ENCODE measurements around the gene PEG3. TPM values are rescaled to one million over a fixed set of nuclear protein-coding genes. Genes with fewer than 3 reads are reported as not detected.

PEG3 gene
- total and polyA plus RNA-seq, 2 of the 4 experiments (the other 2 are of a cell fraction): not detected

DNA sequence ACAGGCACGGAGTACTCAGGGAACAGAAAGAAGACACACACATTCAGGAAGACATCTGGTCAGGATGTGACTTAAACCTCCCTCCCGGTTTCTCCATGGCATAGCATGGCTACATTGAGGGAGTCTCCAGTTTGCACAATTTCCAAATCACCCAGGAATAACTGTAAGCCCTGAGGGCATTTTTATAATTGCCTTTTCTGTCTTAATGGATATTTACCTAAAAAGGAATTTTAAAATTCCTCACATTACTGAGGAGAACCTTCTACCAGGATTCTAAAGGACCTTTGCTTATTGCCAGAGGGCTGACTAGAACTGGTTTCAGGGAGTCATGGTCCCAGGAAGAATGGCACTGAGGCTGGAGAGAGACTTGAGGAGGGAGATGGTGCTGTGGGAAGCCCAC lies 21.4 kb downstream of the PEG3 start:
- no CpG with 5 or more reads among the region's 2 CpGs for WGBS, 2 experiments (ENCODE audit: extremely low coverage in 2 of 2, insufficient read length in 1 of 2)
- no peak overlapping the region for H3K56ac ChIP-seq (ENCODE audit: extremely low read depth, insufficient read depth, low read length)
- H4K20me1 ChIP-seq (ENCODE audit: insufficient read depth, low read length): no peaks in the 10 kb centered on the region
- H3K27ac ChIP-seq (ENCODE audit: insufficient read depth, low read length): no peak overlapping the region
- H4K8ac ChIP-seq (ENCODE audit: low read depth in 2 of 2, low read length in 2 of 2): no peak overlapping the region
- no peak overlapping the region for H2BK20ac ChIP-seq (ENCODE audit: low read depth, low read length)
- H3K18ac ChIP-seq (ENCODE audit: low read depth, low read length): no peak overlapping the region
- H3K9ac ChIP-seq (ENCODE audit: low read depth, low read length): no peak overlapping the region
- ChIA-PET CTCF (no interaction called here), POLR2A (ENCODE audit: unreplicated experiment) (no interaction called here)
- H3K79me1 ChIP-seq (ENCODE audit: low read depth in 1 of 2, low read length in 2 of 2): no peaks in the 10 kb centered on the region
- no peak overlapping the region for H4K91ac ChIP-seq (ENCODE audit: insufficient read depth, low read depth, low read length)
- ATAC-seq (ENCODE audit: low read depth) (no peak), DNase-seq (no peak)
- H3K4me3 ChIP-seq (ENCODE audit: insufficient read depth, low read depth, low read length): no peak overlapping the region
- dilution Hi-C loops (cut with HindIII; ENCODE audit: low sequenced_read_pairs, unreplicated experiment): no loop called here
- in situ Hi-C loops (cut with MboI; ENCODE audit: low sequenced_read_pairs): no loop called here
- H3K27me3 ChIP-seq (ENCODE audit: control insufficient read depth, insufficient read depth, low read length): no peaks in the 10 kb centered on the region
- H2BK15ac ChIP-seq (ENCODE audit: low read depth, low read length): no peak overlapping the region
- no peak overlapping the region for H3K4me2 ChIP-seq (ENCODE audit: low read depth, low read length)
- peaks cover 65% of the 10 kb centered on the region for H3K9me3 ChIP-seq (ENCODE audit: control insufficient read depth, insufficient read depth, low read length)
- intact Hi-C loops (cut with micrococcal nuclease): no loop called here
- H3K36me3 ChIP-seq (ENCODE audit: control insufficient read depth, insufficient read depth, low read length): no peaks in the 10 kb centered on the region
- no peaks in the 10 kb centered on the region for H3K9me1 ChIP-seq (ENCODE audit: insufficient read depth, low read length)
- no peak overlapping the region for H2AFZ ChIP-seq (replicated peaks; ENCODE audit: low read length, poor library complexity)
- H2AK9ac ChIP-seq (replicated peaks; ENCODE audit: low read depth, low read length, poor library complexity): no peak overlapping the region
- TF ChIP-seq MAZ (IDR thresholded peaks at IDR 0.05; ENCODE audit: borderline replicate concordance, low read depth, low read length) (no peak), FOS (IDR thresholded peaks at IDR 0.05; ENCODE audit: low read depth, low read length) (no peak), NFE2L2 (IDR thresholded peaks at IDR 0.05; ENCODE audit: low read depth, low read length) (no peak), RCOR1 (IDR thresholded peaks at IDR 0.05; ENCODE audit: insufficient replicate concordance, low read length) (no peak), CHD1 (IDR thresholded peaks at IDR 0.05; ENCODE audit: low read depth, low read length) (no peak), MAFK (IDR thresholded peaks at IDR 0.05; ENCODE audit: low read depth, low read length) (no peak), SMC3 (IDR thresholded peaks at IDR 0.05; ENCODE audit: low read depth, low read length) (no peak), MXI1 (IDR thresholded peaks at IDR 0.05; ENCODE audit: borderline replicate concordance, low read depth, low read length) (no peak), RAD21 (IDR thresholded peaks at IDR 0.05; ENCODE audit: low read length) (no peak), BHLHE40 (IDR thresholded peaks at IDR 0.05; ENCODE audit: low read depth, low read length) (no peak)
- TF ChIP-seq, protein P1, sequence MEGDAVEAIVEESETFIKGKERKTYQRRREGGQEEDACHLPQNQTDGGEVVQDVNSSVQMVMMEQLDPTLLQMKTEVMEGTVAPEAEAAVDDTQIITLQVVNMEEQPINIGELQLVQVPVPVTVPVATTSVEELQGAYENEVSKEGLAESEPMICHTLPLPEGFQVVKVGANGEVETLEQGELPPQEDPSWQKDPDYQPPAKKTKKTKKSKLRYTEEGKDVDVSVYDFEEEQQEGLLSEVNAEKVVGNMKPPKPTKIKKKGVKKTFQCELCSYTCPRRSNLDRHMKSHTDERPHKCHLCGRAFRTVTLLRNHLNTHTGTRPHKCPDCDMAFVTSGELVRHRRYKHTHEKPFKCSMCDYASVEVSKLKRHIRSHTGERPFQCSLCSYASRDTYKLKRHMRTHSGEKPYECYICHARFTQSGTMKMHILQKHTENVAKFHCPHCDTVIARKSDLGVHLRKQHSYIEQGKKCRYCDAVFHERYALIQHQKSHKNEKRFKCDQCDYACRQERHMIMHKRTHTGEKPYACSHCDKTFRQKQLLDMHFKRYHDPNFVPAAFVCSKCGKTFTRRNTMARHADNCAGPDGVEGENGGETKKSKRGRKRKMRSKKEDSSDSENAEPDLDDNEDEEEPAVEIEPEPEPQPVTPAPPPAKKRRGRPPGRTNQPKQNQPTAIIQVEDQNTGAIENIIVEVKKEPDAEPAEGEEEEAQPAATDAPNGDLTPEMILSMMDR (conservative IDR thresholded peaks at IDR 0.05; ENCODE audit: low read depth, low read length): no peak
- TF ChIP-seq, protein P2, sequence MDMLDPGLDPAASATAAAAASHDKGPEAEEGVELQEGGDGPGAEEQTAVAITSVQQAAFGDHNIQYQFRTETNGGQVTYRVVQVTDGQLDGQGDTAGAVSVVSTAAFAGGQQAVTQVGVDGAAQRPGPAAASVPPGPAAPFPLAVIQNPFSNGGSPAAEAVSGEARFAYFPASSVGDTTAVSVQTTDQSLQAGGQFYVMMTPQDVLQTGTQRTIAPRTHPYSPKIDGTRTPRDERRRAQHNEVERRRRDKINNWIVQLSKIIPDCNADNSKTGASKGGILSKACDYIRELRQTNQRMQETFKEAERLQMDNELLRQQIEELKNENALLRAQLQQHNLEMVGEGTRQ (IDR thresholded peaks at IDR 0.05; ENCODE audit: low read depth, low read length): no peak
- no peaks in the 10 kb centered on the region for H3K4me1 ChIP-seq (ENCODE audit: control insufficient read depth, insufficient read depth, low read length)
- no peak overlapping the region for H3K14ac ChIP-seq (replicated peaks; ENCODE audit: low read depth, low read length)
- BruUV-seq (replicated peaks): no TSS peak
- no peak overlapping the region for H2AK5ac ChIP-seq (ENCODE audit: low read depth, low read length)
- no peak overlapping the region for H2BK120ac ChIP-seq (ENCODE audit: low read depth, low read length)
- H4K5ac ChIP-seq (ENCODE audit: low read depth, low read length): no peak overlapping the region
- no peak overlapping the region for H3K4ac ChIP-seq (ENCODE audit: low read depth, low read length)
- H3K23ac ChIP-seq (ENCODE audit: low read depth, low read length): no peak overlapping the region
- no peak overlapping the region for H2BK5ac ChIP-seq (ENCODE audit: low read depth, low read length, poor library complexity, severe bottlenecking)

Data from IMR-90 (cell line).